NT2/D1 (cell line): ENCODE results near the gene SEC22A.

Source experiments
- SUZ12 ChIP-seq: IDR thresholded peaks from 2 replicates; pipeline ENCODE4 v1.6.1; 2011; ENCODE audit not compliant: insufficient read length, insufficient read depth; ENCODE audit errors: extremely low read depth
- YY1 ChIP-seq: IDR thresholded peaks from 2 replicates; pipeline ENCODE4 v1.6.1; 2011; ENCODE audit not compliant: insufficient read length, insufficient read depth

DNA sequence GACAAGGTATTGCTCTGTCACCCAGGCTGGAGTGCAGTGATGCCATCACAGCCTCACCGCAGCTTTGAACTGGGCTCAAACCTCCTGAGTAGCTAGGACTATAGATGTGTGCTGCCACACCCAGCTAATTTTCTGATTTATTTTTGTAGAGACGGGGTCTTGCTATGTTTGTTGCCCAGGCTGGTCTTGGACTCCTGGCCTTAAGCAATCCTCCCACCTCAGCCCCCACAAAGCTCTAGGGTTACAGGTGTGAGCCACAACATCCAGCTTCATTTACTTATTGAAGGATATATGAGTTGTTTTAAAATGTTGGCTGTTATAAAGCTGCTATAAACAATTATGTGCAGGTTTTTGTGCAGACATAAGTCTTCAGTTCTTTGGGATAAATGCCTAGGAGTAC lies 62.2 kb downstream of the SEC22A start:
- TF ChIP-seq SUZ12, result no peak
- TF ChIP-seq YY1, result no peak
